Sciatic nerve (tissue), 2 donors: ENCODE results near the gene GLB1L3. TPM values are rescaled to one million over a fixed set of nuclear protein-coding genes. Genes with fewer than 3 reads are reported as not detected.
"Not testable (repeated sequence)": the region's sequence is repeated elsewhere in the genome, so short reads cannot be mapped to it uniquely, and the experiment has no call there.

Source experiments
- ATAC-seq: fragments of 200-7000 bp; cut with Tn5 transposase; one replicate; pipeline ENCODE4 v1.9.1; 2020; ENCODE audit warnings: mild to moderate bottlenecking, moderate library complexity
- DNase-seq: peaks from one replicate; pipeline ENCODE4 v3.0.0-alpha.2; 2020; ENCODE audit warnings: low spot score
- intact Hi-C: fragments of 100-400 bp; cut with DNase I; formaldehyde crosslinking; loops from one replicate; pipeline ENCODE4 v1.14.2; 2022
- total RNA-seq: library from RNA; stranded (reverse); fragmentation: NEBNext Ultra II Directional; extraction: Animal tissue kit (Norgen Biotek cat#: 25700); gene quantifications from one replicate; pipeline ENCODE4 v1.2.1, GENCODE V29; 2021
- donor health status: DM: no; HTN: no; CAD: no.
- donor health status: DM: no; HTN: no; CAD: no.

The GLB1L3 gene
- total RNA-seq, 1 donor from 2014 or later = not detected

GRCh38 chr11:134334796-134335571 lies 58.8 kb downstream of the GLB1L3 start:
- ATAC-seq (no peak), DNase-seq (no peak)
- intact Hi-C loops = no loop called here

- intact Hi-C loops = no loop called here
- DNase-seq = no peak
- ATAC-seq = no peak
Measured at GRCh38 chr11:134337051-134337450, 60.9 kb downstream of the GLB1L3 start.

- DNase-seq (no peak), ATAC-seq (no peak)
- intact Hi-C loops = no loop called here
Measured at GRCh38 chr11:134338068-134338467, 61.9 kb downstream of the GLB1L3 start.

- intact Hi-C loops = no loop called here
- DNase-seq (no peak), ATAC-seq (no peak)
Measured at GRCh38 chr11:134338654-134339053, 62.5 kb downstream of the GLB1L3 start.

GRCh38 chr11:134339756-134340155 lies 63.6 kb downstream of the GLB1L3 start:
- ATAC-seq (no peak), DNase-seq (no peak)
- intact Hi-C loops = no loop called here

GRCh38 chr11:134340354-134340964 lies 64.3 kb downstream of the GLB1L3 start:
- intact Hi-C loops = no loop called here
- DNase-seq = no peak
- no peak for ATAC-seq

GRCh38 chr11:134341805-134342571 lies 65.8 kb downstream of the GLB1L3 start:
- no peak for ATAC-seq
- intact Hi-C loops = no loop called here
- DNase-seq = no peak

GRCh38 chr11:134342572-134343340 lies 66.6 kb downstream of the GLB1L3 start:
- ATAC-seq (no peak), DNase-seq (no peak)
- intact Hi-C loops = no loop called here

- no peak for ATAC-seq
- intact Hi-C loops = no loop called here
- DNase-seq = no peak
Measured at GRCh38 chr11:134343646-134344045, 67.5 kb downstream of the GLB1L3 start.

GRCh38 chr11:134344497-134345236 lies 68.5 kb downstream of the GLB1L3 start:
- not testable (repeated sequence) for DNase-seq

GRCh38 chr11:134345237-134345550 lies 69.0 kb downstream of the GLB1L3 start:
- DNase-seq (no peak), ATAC-seq (no peak)
- intact Hi-C loops = no loop called here

More at GRCh38 chr11:134344497-134345236, 68.5 kb downstream of the GLB1L3 start:
- intact Hi-C loops, ATAC-seq: not testable (repeated sequence)

GRCh38 chr11:134346101-134346975 lies 70.2 kb downstream of the GLB1L3 start:
- intact Hi-C loops = no loop called here
- ATAC-seq = peak; percentile 30
- DNase-seq = no peak

- ATAC-seq (no peak), DNase-seq (no peak)
- intact Hi-C loops = no loop called here
Measured at GRCh38 chr11:134346976-134347350, 70.8 kb downstream of the GLB1L3 start.

GRCh38 chr11:134347441-134347840 lies 71.3 kb downstream of the GLB1L3 start:
- ATAC-seq = no peak
- no peak for DNase-seq
- intact Hi-C loops = no loop called here

- DNase-seq = no peak
- ATAC-seq = no peak
- intact Hi-C loops = no loop called here
Measured at GRCh38 chr11:134349109-134349801, 73.1 kb downstream of the GLB1L3 start.

GRCh38 chr11:134349802-134350355 lies 73.7 kb downstream of the GLB1L3 start:
- no peak for ATAC-seq
- DNase-seq = no peak
- intact Hi-C loops = no loop called here

GRCh38 chr11:134350381-134350780 lies 74.2 kb downstream of the GLB1L3 start:
- intact Hi-C loops = no loop called here
- ATAC-seq = no peak
- no peak for DNase-seq
